Measurements from ENCODE around the gene SOD2. TPM values are rescaled to one million over a fixed set of nuclear protein-coding genes. Genes with fewer than 3 reads are reported as not detected.
"Not testable (repeated sequence)": the region's sequence is repeated elsewhere in the genome, so short reads cannot be mapped to it uniquely, and the experiment has no call there.

SOD2 gene
- polyA plus RNA-seq, 1 donor from 2014 or later = 137 TPM

DNA sequence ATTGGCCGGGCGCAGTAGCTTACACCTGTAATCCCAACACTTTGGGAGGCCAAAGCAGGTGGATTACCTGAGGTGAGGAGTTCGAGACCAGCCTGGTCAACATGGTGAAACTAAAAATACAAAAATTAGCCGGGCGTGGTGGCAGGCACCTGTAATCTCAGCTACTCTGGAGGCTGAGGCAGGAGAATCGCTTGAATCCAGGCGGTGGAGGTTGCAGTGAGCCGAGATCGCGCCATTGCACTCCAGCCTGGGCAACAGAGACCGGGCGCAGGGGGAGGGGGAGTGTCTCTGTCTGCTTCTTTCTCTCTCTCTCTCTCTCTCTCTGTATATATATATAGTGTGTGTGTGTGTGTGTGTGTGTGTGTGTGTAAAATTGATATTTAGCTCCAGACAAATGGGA lies 39.5 kb upstream of the SOD2 start:
- not testable (repeated sequence) for H3K9ac ChIP-seq (ENCODE audit: low read length); H2AFZ ChIP-seq (ENCODE audit: low read depth, low read length); H3K4me2 ChIP-seq (ENCODE audit: low read length); H3K9me2 ChIP-seq (ENCODE audit: insufficient read depth, low read length); H3K36me3 ChIP-seq (ENCODE audit: insufficient read depth, low read length); H3K27me3 ChIP-seq (ENCODE audit: insufficient read depth, low read depth, low read length); H3F3A ChIP-seq (ENCODE audit: insufficient read depth, low read length, poor library complexity, severe bottlenecking); H3K9me3 ChIP-seq (ENCODE audit: low read length); H3K4me3 ChIP-seq (ENCODE audit: low read length); H3K27ac ChIP-seq (ENCODE audit: low read length)
- H3K79me2 ChIP-seq (replicated peaks; ENCODE audit: insufficient read depth, low read length) = peaks cover 96% of the 10 kb centered on the region
- H4K20me1 ChIP-seq (ENCODE audit: insufficient read depth) = peaks cover 25% of the 10 kb centered on the region

DNA sequence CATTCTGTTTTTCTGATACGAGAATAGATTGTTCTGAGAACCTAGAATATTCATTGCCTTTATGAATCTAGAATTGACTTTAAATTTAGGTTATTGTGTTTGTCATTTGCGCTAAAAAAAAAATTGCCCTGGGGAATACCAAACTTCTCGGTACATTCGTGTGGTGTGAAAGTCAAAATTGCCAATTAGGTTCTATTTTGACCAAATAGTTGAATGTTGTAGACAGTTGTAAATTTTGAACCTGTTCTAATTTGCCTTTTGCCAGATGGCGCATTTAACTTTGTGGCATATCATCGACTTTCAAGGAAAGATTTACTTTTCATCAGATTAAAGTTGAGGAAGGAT lies 37.3 kb upstream of the SOD2 start:
- Histone ChIP-seq H2AFZ (ENCODE audit: low read depth, low read length) (no peak overlapping the region), H3K9ac (ENCODE audit: low read length) (no peak overlapping the region), H3K4me3 (ENCODE audit: low read length) (peak overlapping the region; percentile 96), H4K20me1 (ENCODE audit: insufficient read depth) (peaks cover 20% of the 10 kb centered on the region), H3K79me2 (replicated peaks; ENCODE audit: insufficient read depth, low read length) (peaks cover 84% of the 10 kb centered on the region), H3K27me3 (ENCODE audit: insufficient read depth, low read depth, low read length) (no peaks in the 10 kb centered on the region), H3K4me2 (ENCODE audit: low read length) (peak overlapping the region; percentile 90), H3K36me3 (ENCODE audit: insufficient read depth, low read length) (no peaks in the 10 kb centered on the region), H3F3A (ENCODE audit: insufficient read depth, low read length, poor library complexity, severe bottlenecking) (peaks cover 6% of the 10 kb centered on the region), H3K9me3 (ENCODE audit: low read length) (no peaks in the 10 kb centered on the region), H3K9me2 (ENCODE audit: insufficient read depth, low read length) (no peaks in the 10 kb centered on the region), H3K27ac (ENCODE audit: low read length) (no peak overlapping the region)
- TF ChIP-seq TAF1 (IDR thresholded peaks at IDR 0.05; ENCODE audit: low read depth) (no peak), MXI1 (conservative IDR thresholded peaks at IDR 0.05; ENCODE audit: poor library complexity, severe bottlenecking) (no peak), RAD21 (conservative IDR thresholded peaks at IDR 0.05) (no peak), SMC3 (conservative IDR thresholded peaks at IDR 0.05; ENCODE audit: poor library complexity) (no peak), POLR2AphosphoS5 (IDR thresholded peaks at IDR 0.05) (no peak), EZH2 (IDR thresholded peaks at IDR 0.05; ENCODE audit: borderline replicate concordance, insufficient read depth, low read length, poor library complexity, severe bottlenecking) (no peak), EP300 (conservative IDR thresholded peaks at IDR 0.05; ENCODE audit: poor library complexity, severe bottlenecking) (no peak)
- TF ChIP-seq, protein P1, sequence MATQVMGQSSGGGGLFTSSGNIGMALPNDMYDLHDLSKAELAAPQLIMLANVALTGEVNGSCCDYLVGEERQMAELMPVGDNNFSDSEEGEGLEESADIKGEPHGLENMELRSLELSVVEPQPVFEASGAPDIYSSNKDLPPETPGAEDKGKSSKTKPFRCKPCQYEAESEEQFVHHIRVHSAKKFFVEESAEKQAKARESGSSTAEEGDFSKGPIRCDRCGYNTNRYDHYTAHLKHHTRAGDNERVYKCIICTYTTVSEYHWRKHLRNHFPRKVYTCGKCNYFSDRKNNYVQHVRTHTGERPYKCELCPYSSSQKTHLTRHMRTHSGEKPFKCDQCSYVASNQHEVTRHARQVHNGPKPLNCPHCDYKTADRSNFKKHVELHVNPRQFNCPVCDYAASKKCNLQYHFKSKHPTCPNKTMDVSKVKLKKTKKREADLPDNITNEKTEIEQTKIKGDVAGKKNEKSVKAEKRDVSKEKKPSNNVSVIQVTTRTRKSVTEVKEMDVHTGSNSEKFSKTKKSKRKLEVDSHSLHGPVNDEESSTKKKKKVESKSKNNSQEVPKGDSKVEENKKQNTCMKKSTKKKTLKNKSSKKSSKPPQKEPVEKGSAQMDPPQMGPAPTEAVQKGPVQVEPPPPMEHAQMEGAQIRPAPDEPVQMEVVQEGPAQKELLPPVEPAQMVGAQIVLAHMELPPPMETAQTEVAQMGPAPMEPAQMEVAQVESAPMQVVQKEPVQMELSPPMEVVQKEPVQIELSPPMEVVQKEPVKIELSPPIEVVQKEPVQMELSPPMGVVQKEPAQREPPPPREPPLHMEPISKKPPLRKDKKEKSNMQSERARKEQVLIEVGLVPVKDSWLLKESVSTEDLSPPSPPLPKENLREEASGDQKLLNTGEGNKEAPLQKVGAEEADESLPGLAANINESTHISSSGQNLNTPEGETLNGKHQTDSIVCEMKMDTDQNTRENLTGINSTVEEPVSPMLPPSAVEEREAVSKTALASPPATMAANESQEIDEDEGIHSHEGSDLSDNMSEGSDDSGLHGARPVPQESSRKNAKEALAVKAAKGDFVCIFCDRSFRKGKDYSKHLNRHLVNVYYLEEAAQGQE (IDR thresholded peaks at IDR 0.05; ENCODE audit: borderline replicate concordance) = no peak
- TF ChIP-seq, protein P2, sequence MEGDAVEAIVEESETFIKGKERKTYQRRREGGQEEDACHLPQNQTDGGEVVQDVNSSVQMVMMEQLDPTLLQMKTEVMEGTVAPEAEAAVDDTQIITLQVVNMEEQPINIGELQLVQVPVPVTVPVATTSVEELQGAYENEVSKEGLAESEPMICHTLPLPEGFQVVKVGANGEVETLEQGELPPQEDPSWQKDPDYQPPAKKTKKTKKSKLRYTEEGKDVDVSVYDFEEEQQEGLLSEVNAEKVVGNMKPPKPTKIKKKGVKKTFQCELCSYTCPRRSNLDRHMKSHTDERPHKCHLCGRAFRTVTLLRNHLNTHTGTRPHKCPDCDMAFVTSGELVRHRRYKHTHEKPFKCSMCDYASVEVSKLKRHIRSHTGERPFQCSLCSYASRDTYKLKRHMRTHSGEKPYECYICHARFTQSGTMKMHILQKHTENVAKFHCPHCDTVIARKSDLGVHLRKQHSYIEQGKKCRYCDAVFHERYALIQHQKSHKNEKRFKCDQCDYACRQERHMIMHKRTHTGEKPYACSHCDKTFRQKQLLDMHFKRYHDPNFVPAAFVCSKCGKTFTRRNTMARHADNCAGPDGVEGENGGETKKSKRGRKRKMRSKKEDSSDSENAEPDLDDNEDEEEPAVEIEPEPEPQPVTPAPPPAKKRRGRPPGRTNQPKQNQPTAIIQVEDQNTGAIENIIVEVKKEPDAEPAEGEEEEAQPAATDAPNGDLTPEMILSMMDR (IDR thresholded peaks at IDR 0.05; ENCODE audit: poor library complexity, severe bottlenecking) = no peak

Measured in neural cell (in vitro differentiated cells).